Central memory CD8-positive, alpha-beta T cell (primary cell): ENCODE data around the gene DDX54.

Experiments used
- ATAC-seq: fragments of 150-1000 bp; cut with Tn5 transposase; replicated peaks from 2 replicates; pipeline ENCODE4 v1.10.0; 2022; ENCODE audit warnings: mild to moderate bottlenecking, moderate FRiP score, moderate number of reproducible peaks; ENCODE audit not compliant: poor library complexity, severe bottlenecking; ENCODE audit errors: extremely low read depth
- DNase-seq, 2 donors: peaks; one replicate each; pipeline ENCODE4 v3.0.0; 2021; ENCODE audit warnings: low spot score in 2 of 2
- H3K27ac Mint-ChIP-seq: one replicate; pipeline ENCODE4 v1.8.0; 2022; ENCODE audit warnings: low read depth, mild to moderate bottlenecking, moderate library complexity, mixed read lengths
- H3K27me3 Mint-ChIP-seq: one replicate; pipeline ENCODE4 v1.8.0; 2022; ENCODE audit warnings: mixed read lengths
- H3K36me3 Mint-ChIP-seq: one replicate; pipeline ENCODE4 v1.8.0; 2022; ENCODE audit warnings: mild to moderate bottlenecking, moderate library complexity, mixed read lengths; ENCODE audit not compliant: insufficient read depth
- H3K4me1 Mint-ChIP-seq: one replicate; pipeline ENCODE4 v1.8.0; 2022; ENCODE audit warnings: mixed read lengths
- H3K4me3 Mint-ChIP-seq: one replicate; pipeline ENCODE4 v1.8.0; 2022; ENCODE audit warnings: mild to moderate bottlenecking, moderate library complexity, mixed read lengths
- H3K9me3 Mint-ChIP-seq: one replicate; pipeline ENCODE4 v1.8.0; 2022; ENCODE audit warnings: mixed read lengths

DDX54 gene

DNA sequence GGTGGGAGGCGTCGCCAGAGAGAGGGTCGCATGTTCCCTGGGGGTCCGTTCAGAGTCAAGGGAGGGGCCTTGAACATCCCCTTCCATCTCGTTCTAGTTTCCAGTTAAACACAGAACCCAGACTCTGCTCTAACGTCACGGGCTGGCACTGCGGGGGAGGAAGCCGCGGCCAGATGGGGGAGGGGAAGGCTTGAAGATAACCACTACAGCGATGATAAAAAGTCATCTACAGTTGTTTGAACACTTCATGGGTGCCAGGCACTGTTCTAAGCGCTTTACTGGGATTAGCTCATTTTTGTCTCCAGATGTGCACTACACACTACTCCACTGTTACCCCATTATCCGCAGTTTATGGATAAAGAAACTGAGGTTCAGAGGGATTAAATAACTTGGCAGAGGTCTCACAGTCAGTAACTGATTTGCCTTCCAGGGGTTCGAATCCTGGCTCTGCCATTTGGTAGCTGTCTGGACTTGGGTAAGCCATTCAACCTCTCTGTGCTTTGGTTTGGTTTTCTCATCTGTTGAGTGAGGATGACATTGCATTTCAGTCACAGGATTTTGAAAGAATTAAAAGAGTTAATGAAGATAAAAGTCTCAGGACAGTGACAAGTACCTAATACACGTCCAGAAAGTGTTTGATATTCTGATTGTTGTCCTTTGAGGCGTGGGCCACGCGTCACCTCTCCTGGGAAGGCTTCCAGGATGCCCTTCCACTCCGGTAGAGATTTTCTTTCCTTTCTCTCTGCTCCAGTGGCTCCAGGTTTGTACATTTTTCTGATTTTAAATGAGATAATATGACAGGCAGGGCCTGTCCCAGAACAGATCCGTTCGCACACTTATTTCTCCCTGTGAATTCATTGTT lies 48.9 kb downstream of the DDX54 start:
- peak in 1 of 2 donors; percentile 68 for DNase-seq

DNA sequence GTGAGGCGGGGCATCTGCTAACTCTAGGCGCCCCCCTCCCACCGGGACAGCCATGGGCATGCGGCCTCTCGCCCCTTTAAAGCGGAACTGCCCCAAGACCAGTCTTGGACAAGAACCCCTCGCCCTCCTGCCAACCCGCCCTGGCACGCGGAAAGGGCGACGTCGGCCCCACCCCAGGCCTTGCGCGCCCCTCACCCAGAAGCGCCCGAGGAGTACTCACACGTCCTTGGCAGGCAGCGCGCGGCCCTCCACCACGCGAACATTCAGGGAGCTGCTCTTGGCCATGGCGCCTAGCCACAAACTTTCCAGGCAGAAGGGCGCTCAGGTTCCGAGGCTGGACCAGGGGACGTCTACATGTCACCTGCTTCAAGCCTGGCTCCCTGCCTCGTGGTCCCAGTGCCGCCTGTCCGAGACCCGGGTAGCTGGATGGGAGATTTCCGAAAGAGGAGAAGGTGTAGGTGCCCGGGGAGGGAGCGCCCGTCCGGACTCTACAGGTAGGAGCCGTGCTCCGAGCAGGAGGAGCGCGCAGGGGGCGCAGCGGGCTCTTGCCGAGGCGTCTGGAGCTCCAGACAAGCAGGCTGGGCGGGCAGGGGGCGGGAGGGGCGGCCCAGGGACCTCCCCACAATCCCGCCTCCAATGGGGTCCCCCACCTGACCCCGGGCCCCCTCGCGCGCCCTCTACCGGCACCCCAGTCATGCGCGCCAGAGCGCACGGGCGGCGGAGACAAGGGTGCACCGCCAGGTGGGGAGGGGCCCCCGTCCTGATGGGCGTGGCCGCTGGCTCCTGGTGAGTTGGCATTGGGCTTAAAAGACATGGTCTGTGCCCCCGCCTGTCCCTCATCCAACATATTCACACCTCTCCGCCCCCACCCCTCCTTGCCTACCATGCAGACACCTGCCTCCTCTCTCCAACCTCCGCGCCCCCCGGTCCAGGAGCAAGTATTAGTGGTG lies 49.8 kb downstream of the DDX54 start, which contains the start of gene RASAL1:
Gene RASAL1 (minus strand): TSS at position 584 of the 950 bp plus-strand sequence. CDS start 299 bp downstream, at position 285.
- Mint-ChIP-seq H3K36me3 (no peaks in the 10 kb centered on the region), H3K9me3 (no peaks in the 10 kb centered on the region), H3K27me3 (peaks cover 21% of the 10 kb centered on the region), H3K4me1 (peaks cover 13% of the 10 kb centered on the region), H3K4me3 (peak within 1 kb of the TSS; percentile 77), H3K27ac (peak within 1 kb of the TSS; percentile 92)
- DNase-seq (peak; percentile 55 to 57), ATAC-seq (peak; percentile 74)

More for the DNA sequence above, 48.9 kb downstream of the DDX54 start:
- no peaks in the 10 kb centered on the region for H3K36me3 Mint-ChIP-seq
- peaks cover 21% of the 10 kb centered on the region for H3K27me3 Mint-ChIP-seq
- peaks cover 13% of the 10 kb centered on the region for H3K4me1 Mint-ChIP-seq
- H3K4me3 Mint-ChIP-seq, result peak overlapping the region; percentile 77
- peak; percentile 81 for ATAC-seq
- no peaks in the 10 kb centered on the region for H3K9me3 Mint-ChIP-seq
- peak overlapping the region; percentile 92 for H3K27ac Mint-ChIP-seq

DNA sequence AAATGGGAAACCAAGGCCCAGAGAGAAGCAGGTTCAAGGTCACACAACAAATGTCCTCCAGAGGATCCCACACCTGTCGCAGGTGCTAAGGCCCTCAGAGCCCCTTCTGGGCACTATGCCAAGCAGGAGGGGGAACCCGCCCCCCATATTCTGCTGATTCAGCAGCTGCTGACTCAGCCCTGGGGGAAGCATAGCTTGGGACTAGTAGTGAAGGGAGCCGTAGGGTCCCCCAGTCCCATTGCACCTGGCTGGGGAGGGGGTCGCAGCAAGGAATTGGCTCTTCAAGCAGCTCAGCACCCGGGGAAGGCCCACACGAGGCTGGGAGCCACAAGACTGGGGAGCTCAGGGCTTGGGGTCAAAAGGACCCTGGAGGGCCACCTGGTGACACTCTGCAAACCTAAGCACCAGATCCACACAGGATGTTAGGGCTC lies 50.7 kb downstream of the DDX54 start:
- Mint-ChIP-seq H3K9me3 (no peaks in the 10 kb centered on the region), H3K27ac (no peak overlapping the region), H3K36me3 (no peaks in the 10 kb centered on the region), H3K4me3 (peak overlapping the region; percentile 77), H3K27me3 (peaks cover 21% of the 10 kb centered on the region), H3K4me1 (peaks cover 13% of the 10 kb centered on the region)
- no peak for ATAC-seq
- DNase-seq, result no peak

DNA sequence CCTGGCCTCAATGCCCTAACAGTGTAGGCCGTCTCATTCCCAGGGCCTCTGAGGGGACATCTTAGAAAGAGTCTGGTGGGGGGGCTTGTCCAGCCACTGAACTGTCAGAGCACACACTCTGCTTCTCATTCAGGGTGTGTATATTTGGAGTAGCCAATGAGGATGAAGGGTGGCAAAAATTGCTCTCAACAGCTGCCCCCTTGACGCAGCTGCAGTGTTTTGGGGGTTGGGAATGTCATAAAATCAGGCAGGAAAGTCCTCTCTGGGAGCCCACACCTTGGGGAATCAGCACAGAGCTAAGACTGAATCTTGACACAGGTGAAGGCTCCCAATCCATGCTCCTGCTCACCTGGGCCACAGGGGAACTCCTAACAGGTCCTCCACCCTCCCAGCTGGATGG lies 51.2 kb downstream of the DDX54 start:
- no peak overlapping the region for H3K27ac Mint-ChIP-seq
- H3K36me3 Mint-ChIP-seq, result no peaks in the 10 kb centered on the region
- H3K27me3 Mint-ChIP-seq, result peaks cover 21% of the 10 kb centered on the region
- H3K4me3 Mint-ChIP-seq, result no peak overlapping the region
- peaks cover 13% of the 10 kb centered on the region for H3K4me1 Mint-ChIP-seq
- no peaks in the 10 kb centered on the region for H3K9me3 Mint-ChIP-seq
- ATAC-seq (no peak), DNase-seq (no peak)

DNA sequence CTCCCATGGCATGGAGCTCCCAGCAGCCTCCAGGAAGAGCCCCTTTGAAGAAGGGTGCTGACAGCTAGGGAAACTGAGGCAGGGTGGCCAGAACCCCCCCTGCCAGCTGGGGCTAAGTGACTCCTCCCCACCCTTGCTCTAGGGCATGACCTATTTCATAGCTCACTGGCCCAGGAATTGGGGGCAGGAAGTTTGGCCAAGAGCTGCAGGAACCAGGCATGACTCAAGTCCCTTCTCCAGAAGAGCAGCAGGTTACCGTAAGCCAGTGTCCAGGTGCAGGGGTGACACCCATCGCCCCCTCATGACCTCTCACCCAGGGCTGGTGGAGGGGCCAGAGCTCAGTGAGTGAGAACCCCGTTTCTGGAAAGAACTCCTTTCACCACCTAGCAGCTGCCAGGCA lies 51.6 kb downstream of the DDX54 start:
- no peaks in the 10 kb centered on the region for H3K36me3 Mint-ChIP-seq
- ATAC-seq, result no peak
- DNase-seq, result no peak
- H3K27ac Mint-ChIP-seq, result no peak overlapping the region
- peaks cover 21% of the 10 kb centered on the region for H3K27me3 Mint-ChIP-seq
- H3K9me3 Mint-ChIP-seq, result no peaks in the 10 kb centered on the region
- peaks cover 13% of the 10 kb centered on the region for H3K4me1 Mint-ChIP-seq
- no peak overlapping the region for H3K4me3 Mint-ChIP-seq

DNA sequence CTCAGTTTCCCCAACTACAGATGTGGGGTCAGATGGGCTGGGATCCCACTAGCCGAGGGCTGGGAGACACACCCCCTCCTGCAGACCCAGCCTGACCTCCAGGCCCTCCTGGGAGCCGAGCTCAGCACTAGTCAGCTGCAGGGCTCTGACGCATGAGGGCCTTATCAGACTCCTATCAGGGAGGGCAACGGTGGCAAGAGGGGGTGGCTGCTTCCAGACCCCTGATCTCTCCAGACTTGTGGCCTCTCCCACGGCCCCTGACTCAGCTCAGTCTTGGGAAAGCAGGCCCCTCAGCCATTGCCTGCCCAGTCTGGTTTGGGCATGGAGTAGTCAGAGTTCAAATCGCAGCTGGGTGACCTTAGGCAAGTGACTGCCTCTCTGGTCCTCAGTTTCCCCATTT lies 52.2 kb downstream of the DDX54 start:
- DNase-seq, result no peak

DNA sequence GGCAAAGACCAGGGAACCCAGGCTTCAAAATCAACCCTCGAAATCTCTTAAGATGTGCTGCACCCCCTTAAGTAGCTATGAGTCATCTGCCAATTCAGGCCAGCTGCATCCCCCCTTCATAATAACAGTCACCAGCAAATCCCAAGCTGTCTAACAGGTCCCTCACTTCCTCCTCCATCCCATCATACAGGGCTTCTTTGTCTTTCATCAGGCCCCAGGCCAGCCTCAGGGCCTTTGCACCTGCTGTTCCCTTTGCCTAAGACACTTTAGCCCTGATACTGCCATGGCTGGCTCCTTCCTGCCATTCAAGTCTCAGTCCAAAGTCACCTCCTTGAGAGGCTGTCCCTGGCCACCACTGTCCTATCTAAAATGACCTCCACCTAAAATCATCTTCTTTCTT lies 53.7 kb downstream of the DDX54 start:
- Mint-ChIP-seq H3K4me3 (no peak overlapping the region), H3K27ac (no peak overlapping the region), H3K9me3 (no peaks in the 10 kb centered on the region), H3K4me1 (peaks cover 13% of the 10 kb centered on the region), H3K27me3 (peaks cover 15% of the 10 kb centered on the region), H3K36me3 (no peaks in the 10 kb centered on the region)
- no peak for DNase-seq
- ATAC-seq, result no peak

More for the DNA sequence above, 52.2 kb downstream of the DDX54 start:
- Mint-ChIP-seq H3K4me1 (peaks cover 13% of the 10 kb centered on the region), H3K27ac (peak overlapping the region; percentile 70), H3K4me3 (no peak overlapping the region), H3K9me3 (no peaks in the 10 kb centered on the region), H3K36me3 (no peaks in the 10 kb centered on the region), H3K27me3 (peaks cover 21% of the 10 kb centered on the region)
- ATAC-seq, result no peak

DNA sequence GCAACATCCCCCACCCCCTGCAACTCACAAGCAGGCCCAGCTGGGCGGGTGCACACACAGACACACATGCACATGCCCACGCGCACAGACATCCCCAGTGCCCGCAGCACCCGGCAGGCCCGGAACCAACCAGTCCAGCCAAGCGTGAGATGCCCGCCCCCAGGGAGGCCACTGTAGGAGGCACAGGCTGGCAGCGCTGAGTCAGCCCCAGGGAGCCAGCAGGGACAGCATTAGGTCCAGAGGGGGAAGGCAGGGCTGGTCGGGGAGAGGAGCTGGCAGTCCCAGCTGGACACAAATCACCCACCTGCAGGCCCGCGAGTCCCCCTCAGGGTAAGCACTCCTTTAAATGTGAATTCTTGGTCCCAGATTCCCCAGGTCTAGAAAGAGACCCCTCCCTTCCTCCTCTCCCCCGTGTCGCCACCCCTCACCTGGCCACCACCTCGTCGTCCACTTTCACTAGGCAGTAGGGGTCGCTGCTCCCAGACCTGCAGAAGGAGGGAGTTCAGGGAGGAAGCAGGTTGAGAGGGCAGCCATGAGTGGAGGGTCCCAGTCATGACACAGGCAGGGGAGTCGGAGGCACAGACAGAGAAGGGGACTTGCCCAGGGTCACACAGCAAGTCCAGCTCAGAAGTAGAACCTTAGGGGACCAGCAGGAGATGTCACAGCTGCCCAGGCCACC lies 54.7 kb downstream of the DDX54 start:
- Mint-ChIP-seq H3K36me3 (no peaks in the 10 kb centered on the region), H3K27me3 (peaks cover 5% of the 10 kb centered on the region), H3K4me3 (no peak overlapping the region), H3K9me3 (no peaks in the 10 kb centered on the region), H3K27ac (no peak overlapping the region), H3K4me1 (peaks cover 5% of the 10 kb centered on the region)
- ATAC-seq (no peak), DNase-seq (no peak)

DNA sequence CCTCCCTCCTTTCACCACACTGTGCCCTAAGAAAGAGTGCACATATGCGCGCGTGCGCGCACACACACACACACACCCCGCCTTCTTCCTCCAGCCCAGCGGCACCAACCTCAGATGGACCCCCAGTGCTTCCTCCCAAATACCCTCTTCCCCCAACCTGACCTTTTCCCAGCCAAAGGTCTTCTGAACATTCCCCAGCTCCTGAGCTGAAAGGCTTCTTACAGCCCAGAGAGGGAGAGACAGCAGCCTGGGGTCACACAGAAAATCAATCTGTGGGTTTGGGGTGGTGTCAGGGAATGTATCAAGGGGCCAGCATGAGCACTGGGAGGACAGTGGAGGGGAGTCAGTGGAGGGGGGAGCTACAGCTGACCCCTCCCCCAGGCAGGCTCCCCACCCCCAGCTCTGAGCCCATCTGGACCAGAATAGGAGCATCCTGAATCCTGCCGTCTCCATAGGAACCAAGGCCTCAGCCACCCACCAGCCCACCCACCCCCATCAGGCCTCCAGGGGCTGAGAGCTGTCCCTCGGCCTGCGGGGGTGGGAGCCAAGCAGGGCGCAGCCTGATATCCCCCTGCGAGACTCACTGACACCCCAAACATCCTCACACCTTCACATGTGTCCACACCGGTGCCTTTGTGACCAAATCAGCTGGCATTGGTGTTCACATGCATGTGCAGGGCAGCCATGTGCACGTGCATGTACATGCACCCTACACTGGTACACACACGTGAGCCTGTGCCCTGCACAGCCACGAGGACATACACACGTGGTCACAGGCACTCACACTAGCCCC lies 55.4 kb downstream of the DDX54 start:
- H3K4me1 Mint-ChIP-seq, result no peaks in the 10 kb centered on the region
- no peaks in the 10 kb centered on the region for H3K9me3 Mint-ChIP-seq
- no peak overlapping the region for H3K27ac Mint-ChIP-seq
- no peaks in the 10 kb centered on the region for H3K36me3 Mint-ChIP-seq
- no peak for ATAC-seq
- no peaks in the 10 kb centered on the region for H3K27me3 Mint-ChIP-seq
- H3K4me3 Mint-ChIP-seq, result no peak overlapping the region
- no peak for DNase-seq

DNA sequence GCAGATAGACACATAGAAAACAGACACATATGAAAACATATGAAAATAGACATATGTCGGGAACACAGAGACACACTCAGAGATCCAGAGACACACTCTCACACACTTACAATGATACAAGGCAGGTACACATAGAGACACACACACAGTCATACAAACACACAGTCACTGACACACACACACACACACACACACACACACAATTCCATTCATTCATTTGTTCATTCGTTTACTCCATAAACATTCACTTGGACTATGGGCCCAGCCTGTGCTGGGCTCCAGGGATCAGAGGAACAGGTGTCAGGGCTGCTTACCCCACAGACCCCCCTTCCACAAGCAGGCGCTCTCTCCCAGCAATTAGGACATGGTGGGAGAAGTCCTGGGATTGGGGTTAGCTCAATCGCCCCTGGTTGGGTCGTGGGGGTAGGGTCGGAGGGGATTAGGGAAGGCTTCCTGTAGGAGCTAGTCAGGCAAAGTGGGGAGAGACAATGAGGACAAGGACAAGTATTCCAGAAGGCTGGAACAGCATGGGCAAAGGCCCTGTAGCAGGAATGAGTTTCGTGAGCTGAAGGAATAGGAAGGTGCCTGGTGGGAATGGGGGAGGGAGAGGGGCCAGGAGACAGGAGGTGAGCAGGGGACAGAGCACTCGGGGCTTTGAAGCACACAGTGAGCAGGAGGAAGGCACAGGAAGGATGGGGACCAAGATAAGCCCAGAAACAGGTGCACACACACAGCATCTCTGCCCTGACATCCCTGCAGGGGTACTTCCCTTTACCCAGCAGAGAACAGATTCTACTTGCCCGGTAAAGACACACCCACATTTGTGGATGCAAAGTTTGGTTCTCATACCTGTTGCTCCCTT lies 56.2 kb downstream of the DDX54 start:
- Mint-ChIP-seq H3K36me3 (no peaks in the 10 kb centered on the region), H3K27ac (no peak overlapping the region), H3K27me3 (no peaks in the 10 kb centered on the region), H3K4me1 (no peaks in the 10 kb centered on the region), H3K4me3 (no peak overlapping the region), H3K9me3 (no peaks in the 10 kb centered on the region)
- ATAC-seq, result no peak
- DNase-seq, result no peak

DNA sequence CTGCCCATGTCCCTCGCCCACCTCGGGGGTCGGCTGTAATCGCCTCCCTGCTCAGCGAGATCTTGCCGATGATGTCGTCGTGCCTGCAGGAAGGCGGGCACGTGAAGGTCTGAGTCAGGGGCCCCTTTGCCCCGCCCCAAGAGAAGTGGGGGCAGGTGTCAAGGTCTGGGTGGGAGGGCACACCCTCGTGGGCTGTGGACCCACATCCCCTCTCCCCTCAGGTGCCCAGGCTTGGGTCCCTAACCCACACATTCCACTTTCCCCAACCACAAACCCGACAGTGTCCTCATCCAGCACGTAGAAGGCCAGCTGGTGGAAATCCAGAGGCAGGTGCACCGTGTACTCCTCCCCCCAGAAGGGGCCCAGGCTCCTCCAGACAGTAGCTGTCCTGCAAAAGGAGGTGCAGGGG lies 57.5 kb downstream of the DDX54 start:
- DNase-seq (no peak), ATAC-seq (no peak)
- H3K27me3 Mint-ChIP-seq, result peaks cover 5% of the 10 kb centered on the region
- H3K27ac Mint-ChIP-seq, result no peak overlapping the region
- no peaks in the 10 kb centered on the region for H3K36me3 Mint-ChIP-seq
- H3K4me3 Mint-ChIP-seq, result no peak overlapping the region
- no peaks in the 10 kb centered on the region for H3K4me1 Mint-ChIP-seq
- H3K9me3 Mint-ChIP-seq, result peaks cover 6% of the 10 kb centered on the region
